ENCODE results near the gene GGT7.
"Not testable (repeated sequence)": the region's sequence is repeated elsewhere in the genome, so short reads cannot be mapped to it uniquely, and the experiment has no call there.

Gene GGT7

DNA sequence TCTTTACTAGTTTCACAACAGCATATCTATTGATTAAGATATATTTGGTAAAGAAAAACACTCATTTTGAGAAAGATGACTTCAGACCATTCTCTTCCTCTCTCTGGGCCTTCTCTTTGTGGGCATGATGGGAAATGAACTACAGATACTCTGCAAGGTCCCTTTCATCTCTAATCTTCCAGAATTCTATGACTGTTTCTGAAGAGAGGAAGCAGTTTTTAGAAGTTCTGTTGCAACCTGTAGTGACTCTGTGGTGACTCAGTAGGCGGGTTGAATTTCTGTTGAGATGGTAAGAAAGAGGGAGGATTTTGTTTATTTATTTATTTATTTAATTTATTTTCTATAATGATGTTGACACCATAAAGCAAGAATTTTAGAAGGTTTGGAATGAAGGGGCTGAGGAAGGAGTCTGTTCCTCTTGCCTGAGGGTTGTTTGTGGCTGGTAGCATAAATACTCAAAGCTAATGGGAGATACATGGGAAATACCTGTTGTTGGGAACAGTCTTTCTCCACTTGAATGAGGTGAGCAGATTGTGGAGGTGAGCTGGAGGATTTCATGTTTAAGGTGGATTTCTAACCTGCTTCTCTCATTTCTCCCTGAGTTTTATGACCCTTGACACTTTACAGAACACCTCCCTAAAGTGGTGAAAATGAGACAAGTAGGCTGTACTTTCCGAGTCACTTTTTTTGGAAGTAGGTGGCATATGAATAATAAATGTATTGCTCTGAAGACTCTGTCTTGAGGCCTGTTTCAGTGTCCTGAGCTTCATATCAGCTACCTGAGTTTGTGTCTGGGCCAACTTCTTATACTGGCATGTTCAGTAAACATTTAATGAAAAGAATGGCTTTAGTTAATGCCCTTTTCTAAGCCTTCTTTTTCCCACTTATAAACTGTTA is 18.8 kb upstream of the GGT7 start:
- Mint-ChIP-seq H3K4me1 (peaks cover 10% of the 10 kb centered on the region), H3K36me3 (peaks cover 11% of the 10 kb centered on the region), H3K9me3 (no peaks in the 10 kb centered on the region), H3K27ac (no peak overlapping the region), H3K27me3 (no peaks in the 10 kb centered on the region), H3K4me3 (no peak overlapping the region)
- ATAC-seq, result no peak

- H3K27me3 Mint-ChIP-seq, result no peaks in the 10 kb centered on the region
- no peaks in the 10 kb centered on the region for H3K9me3 Mint-ChIP-seq
- peaks cover 10% of the 10 kb centered on the region for H3K4me1 Mint-ChIP-seq
- peaks cover 17% of the 10 kb centered on the region for H3K36me3 Mint-ChIP-seq
- ATAC-seq, result no peak
- H3K27ac Mint-ChIP-seq, result no peak overlapping the region
- no peak overlapping the region for H3K4me3 Mint-ChIP-seq
Observed at GRCh38 chr20:34888468-34888867, 15.8 kb upstream of the GGT7 start.

DNA sequence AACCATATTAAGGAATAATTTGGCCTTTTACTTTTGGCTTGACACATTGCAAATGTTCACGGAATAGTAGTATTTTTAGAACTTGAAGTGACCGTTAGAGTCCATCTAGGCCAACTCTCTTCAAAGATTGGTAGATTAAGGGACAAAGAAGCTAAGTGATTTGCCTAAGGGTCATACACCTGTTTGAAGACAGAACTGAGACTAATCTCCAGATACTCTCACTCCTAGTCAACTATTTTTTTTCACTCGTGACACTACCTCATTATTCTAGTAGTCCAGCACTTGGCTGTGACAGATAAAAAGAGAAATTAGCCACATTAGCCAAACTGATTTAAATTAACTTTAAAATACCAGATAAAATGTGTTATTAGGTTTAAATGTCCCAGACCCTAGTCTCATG is 14.4 kb upstream of the GGT7 start:
- Mint-ChIP-seq H3K36me3 (peaks cover 25% of the 10 kb centered on the region), H3K9me3 (no peaks in the 10 kb centered on the region), H3K27ac (no peak overlapping the region), H3K4me1 (no peaks in the 10 kb centered on the region), H3K27me3 (no peaks in the 10 kb centered on the region), H3K4me3 (no peak overlapping the region)
- no peak for ATAC-seq

- Mint-ChIP-seq H3K4me3 (no peak overlapping the region), H3K4me1 (no peaks in the 10 kb centered on the region), H3K27ac (no peak overlapping the region), H3K9me3 (no peaks in the 10 kb centered on the region), H3K36me3 (peaks cover 25% of the 10 kb centered on the region), H3K27me3 (no peaks in the 10 kb centered on the region)
- ATAC-seq, result no peak
Observed at GRCh38 chr20:34886122-34886521, 13.5 kb upstream of the GGT7 start.

DNA sequence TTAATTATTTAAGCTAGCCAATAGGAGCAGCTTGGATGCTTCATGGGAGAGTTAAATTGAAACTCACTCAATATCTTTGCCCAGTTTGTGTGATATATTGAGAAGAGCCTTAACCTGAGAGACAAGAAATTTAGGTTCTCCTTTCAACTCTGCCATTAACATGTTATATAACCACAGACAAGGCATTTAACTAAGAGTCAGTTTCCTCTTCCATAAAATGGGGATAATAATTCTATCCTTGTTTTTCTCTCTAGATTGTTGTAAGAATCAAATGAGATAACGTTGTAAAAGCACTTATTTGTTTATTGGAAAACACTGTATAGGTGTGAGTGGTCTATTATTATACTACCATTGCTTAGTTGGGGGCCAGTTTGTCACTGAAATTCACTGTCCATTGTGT is 11.6 kb upstream of the GGT7 start:
- Mint-ChIP-seq H3K4me3 (no peak overlapping the region), H3K4me1 (no peaks in the 10 kb centered on the region), H3K27ac (no peak overlapping the region), H3K36me3 (peaks cover 19% of the 10 kb centered on the region), H3K27me3 (no peaks in the 10 kb centered on the region), H3K9me3 (no peaks in the 10 kb centered on the region)
- ATAC-seq, result no peak

- ATAC-seq, result no peak
- Mint-ChIP-seq H3K9me3 (no peaks in the 10 kb centered on the region), H3K4me1 (no peaks in the 10 kb centered on the region), H3K4me3 (no peak overlapping the region), H3K27ac (no peak overlapping the region), H3K36me3 (peaks cover 19% of the 10 kb centered on the region), H3K27me3 (no peaks in the 10 kb centered on the region)
Observed at GRCh38 chr20:34883809-34884208, 11.2 kb upstream of the GGT7 start.

DNA sequence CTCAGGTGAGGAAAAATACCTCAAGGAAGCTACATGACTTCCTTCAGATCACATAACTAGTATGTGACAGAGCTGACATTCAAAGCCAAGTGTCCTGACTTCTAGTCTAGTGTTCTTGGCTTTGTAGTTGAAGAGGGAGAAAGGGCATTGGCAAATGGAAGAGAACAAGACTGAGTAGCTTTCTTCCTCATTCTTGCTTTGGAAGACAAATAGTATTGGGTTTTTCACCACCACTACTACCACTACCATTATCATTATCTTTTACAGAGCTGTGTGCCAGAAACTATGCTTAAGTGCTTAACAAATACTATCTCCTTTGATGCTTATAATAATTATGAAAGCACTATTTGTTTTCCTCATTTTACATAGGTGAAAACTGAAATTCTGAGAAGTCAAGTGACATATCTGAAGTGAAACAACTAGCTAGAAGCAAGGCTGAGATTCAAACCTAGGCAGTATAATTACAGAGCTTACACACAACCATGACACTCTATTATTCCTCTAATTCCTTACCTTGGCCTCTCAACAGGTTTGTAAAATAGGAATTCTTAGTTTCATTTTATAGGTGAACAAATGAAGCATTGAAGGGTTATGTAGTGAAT is 10.5 kb upstream of the GGT7 start:
- no peak for ATAC-seq
- Mint-ChIP-seq H3K4me3 (no peak overlapping the region), H3K27ac (no peak overlapping the region), H3K4me1 (no peaks in the 10 kb centered on the region), H3K36me3 (peaks cover 14% of the 10 kb centered on the region), H3K27me3 (no peaks in the 10 kb centered on the region), H3K9me3 (no peaks in the 10 kb centered on the region)

DNA sequence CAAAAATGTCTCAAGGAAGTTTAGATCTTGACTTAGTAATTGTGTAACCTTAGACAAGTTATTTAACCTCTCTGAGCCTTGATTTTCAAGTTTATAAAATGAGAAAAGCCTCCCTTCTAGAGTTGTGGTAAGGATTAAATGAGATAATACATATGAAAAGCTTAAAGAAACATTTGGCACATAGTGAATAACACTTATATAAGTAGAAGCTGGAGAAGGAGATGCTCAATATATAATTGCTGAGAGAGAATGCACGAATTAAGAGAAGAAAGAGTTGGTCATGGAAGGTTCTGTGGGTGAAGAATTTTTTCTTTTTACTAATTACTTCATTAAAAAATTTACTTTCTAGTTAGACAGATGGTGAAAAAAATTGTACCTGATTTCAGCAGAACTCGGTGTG is 9.0 kb upstream of the GGT7 start:
- Mint-ChIP-seq H3K36me3 (peaks cover 14% of the 10 kb centered on the region), H3K4me1 (peaks cover 5% of the 10 kb centered on the region), H3K9me3 (no peaks in the 10 kb centered on the region), H3K4me3 (no peak overlapping the region), H3K27ac (no peak overlapping the region), H3K27me3 (no peaks in the 10 kb centered on the region)
- no peak for ATAC-seq

DNA sequence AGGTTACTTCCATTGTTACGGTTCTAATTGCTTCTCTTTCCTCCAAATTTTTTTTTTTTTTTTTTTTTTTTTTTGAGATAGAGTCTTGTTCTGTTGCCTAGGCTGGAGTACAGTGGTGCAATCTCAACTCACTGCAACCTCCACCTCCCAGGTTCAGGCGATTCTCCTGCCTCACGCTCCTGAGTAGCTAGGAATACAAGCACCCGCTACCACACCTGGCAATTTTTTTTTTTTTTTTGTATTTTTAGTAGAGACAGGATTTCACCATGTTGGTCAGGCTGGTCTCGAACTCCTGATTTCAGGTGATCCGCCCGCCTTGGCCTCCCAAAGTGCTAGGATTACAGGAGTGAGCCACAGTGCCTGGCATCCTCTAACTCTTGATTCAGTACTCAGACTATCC is 8.3 kb upstream of the GGT7 start:
- not testable (repeated sequence) for ATAC-seq, H3K27me3 Mint-ChIP-seq, H3K4me1 Mint-ChIP-seq, H3K4me3 Mint-ChIP-seq, H3K9me3 Mint-ChIP-seq, H3K27ac Mint-ChIP-seq
- H3K36me3 Mint-ChIP-seq, result peaks cover 14% of the 10 kb centered on the region

DNA sequence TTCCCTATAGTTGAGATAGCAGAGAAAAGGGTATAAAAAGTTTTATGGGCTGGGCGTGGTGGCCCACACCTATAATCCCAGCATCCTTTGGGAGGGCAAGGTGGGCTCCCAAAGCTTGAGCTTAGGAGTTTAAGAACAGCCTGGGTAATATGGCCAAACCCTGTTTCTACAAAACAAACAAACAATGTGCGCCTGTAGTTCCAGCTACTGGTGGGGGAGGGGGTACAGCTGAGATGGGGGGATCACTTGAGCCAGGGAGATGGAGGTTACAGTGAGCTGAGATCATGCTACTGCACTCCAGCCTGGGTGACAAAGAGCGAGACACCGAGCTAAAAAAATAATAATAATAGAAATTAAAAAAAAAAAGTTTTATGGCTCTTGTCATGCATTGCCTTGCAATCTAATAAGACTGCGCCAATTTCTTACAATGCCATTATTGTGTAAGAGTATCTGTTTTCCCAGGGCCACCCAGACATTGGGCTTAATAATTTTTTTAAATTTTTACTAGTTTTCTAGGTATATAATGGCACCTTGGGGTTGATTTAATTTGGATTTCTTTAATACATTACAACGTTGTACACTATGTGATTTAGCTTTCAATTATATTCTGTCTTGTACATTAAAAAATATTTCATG is 7.7 kb upstream of the GGT7 start:
- no peak overlapping the region for H3K4me3 Mint-ChIP-seq
- no peaks in the 10 kb centered on the region for H3K9me3 Mint-ChIP-seq
- no peaks in the 10 kb centered on the region for H3K27me3 Mint-ChIP-seq
- H3K36me3 Mint-ChIP-seq, result peaks cover 14% of the 10 kb centered on the region
- H3K4me1 Mint-ChIP-seq, result peaks cover 14% of the 10 kb centered on the region
- H3K27ac Mint-ChIP-seq, result no peak overlapping the region
- no peak for ATAC-seq

GRCh38 chr20:34876406-34877282 is 4.0 kb upstream of the GGT7 start, which contains the start of gene ACSS2:
TSS of gene ACSS2 (plus strand) at chr20:34876612. CDS start at chr20:34876646, 34 bp downstream.
- Mint-ChIP-seq H3K4me1 (peaks cover 47% of the 10 kb centered on the region), H3K9me3 (no peaks in the 10 kb centered on the region)

DNA sequence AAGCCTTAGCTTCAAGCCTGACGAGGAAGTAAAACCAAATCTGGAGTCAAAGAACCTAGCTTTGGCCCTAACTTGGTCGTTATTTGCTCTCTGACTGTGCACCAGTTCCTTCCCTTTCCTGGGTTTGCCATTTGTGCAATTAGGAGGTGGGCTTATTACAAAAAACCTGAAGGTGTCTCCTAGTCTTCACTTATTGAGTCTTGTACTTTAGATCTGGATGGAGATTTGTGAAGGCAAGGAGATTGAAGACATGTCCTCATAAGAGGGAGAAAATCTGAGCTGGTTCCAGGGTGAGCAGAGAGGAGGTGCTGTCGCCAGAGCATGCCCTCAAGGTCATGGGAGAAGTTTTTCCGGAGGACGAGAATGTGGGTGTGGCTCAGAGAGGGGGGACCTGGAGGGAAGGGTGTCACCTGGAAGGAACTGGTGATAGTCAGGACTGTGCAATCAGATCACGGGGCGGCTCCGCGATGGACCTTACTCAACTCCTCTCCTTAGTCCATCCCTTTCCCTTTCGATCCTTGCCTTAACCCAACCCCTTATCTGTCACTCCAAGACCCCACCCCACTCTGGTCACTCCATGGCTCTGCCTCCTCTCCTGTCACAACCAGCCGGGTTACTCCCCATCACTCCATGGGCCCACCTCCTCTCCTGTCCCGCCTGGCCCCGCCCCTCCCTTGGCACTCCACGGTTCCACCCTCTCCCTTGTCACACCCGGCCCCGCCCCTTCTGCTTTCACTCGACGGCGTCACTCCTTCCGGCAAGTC is 3.2 kb upstream of the GGT7 start:
- H3K27ac Mint-ChIP-seq, result peak overlapping the region; percentile 70
- ATAC-seq, result peak; percentile 92
- H3K9me3 Mint-ChIP-seq, result no peaks in the 10 kb centered on the region
- H3K27me3 Mint-ChIP-seq, result no peaks in the 10 kb centered on the region
- H3K4me3 Mint-ChIP-seq, result peak overlapping the region; percentile 83
- H3K36me3 Mint-ChIP-seq, result no peaks in the 10 kb centered on the region
- H3K4me1 Mint-ChIP-seq, result peaks cover 52% of the 10 kb centered on the region

More at GRCh38 chr20:34876406-34877282, 4.0 kb upstream of the GGT7 start, which contains the start of gene ACSS2:
- peak; percentile 90 for ATAC-seq
- no peaks in the 10 kb centered on the region for H3K27me3 Mint-ChIP-seq
- no peaks in the 10 kb centered on the region for H3K36me3 Mint-ChIP-seq
- H3K4me3 Mint-ChIP-seq, result peak within 1 kb of the TSS; percentile 83
- peak within 1 kb of the TSS; percentile 70 for H3K27ac Mint-ChIP-seq

GRCh38 chr20:34874094-34874654 is 1.5 kb upstream of the GGT7 start:
- no peak for ATAC-seq
- Mint-ChIP-seq H3K9me3 (no peaks in the 10 kb centered on the region), H3K4me1 (peaks cover 52% of the 10 kb centered on the region), H3K36me3 (peaks cover 5% of the 10 kb centered on the region), H3K27ac (peak overlapping the region; percentile 63), H3K4me3 (peak overlapping the region; percentile 59), H3K27me3 (no peaks in the 10 kb centered on the region)

DNA sequence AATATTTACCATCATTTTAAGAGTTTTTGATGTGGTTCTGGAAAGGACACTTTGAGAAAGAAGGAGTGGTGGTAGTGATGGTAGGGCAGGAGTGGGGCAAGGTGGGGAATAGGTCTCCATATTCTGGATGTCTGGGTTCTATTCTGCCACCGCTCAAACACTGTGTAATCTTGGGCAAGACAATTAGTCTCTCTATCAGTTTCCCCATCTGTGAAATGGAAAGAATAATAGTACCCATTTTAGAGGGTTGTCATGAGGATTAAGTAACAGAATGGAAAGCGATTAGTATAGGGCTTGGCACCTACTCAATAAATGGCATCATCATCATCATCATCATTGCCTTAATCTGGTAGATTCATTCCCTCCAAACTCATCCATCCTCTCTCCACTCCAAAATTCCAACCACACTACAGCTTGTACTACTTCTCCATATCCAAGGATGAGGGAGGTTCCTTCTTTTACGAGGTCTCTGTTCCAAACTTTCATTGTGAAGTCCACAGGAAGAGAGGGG is 982 bp upstream of the GGT7 start:
- Mint-ChIP-seq H3K36me3 (peaks cover 5% of the 10 kb centered on the region), H3K27ac (peak overlapping the region; percentile 63), H3K4me1 (peaks cover 52% of the 10 kb centered on the region), H3K27me3 (no peaks in the 10 kb centered on the region), H3K4me3 (peak overlapping the region; percentile 78), H3K9me3 (no peaks in the 10 kb centered on the region)
- ATAC-seq, result no peak

All from stimulated activated memory B cell treated with anti-CD40 and anti-IgM and Interleukin-4, amounts not matched to agents 10 μg/mL and 1 μg/mL and 100 μg/mL, for 72 hours (primary cell).